HL-60 (cell line): Measurements from ENCODE around the gene TNFAIP8L3.

ENCODE experiments used
- DNase-seq, 2 experiments: peaks; one replicate each; pipeline ENCODE4 v3.0.0-alpha.2; 2010 to 2020; ENCODE audit warnings: low read depth in 1 of 2, low spot score in 1 of 2
- H3K27ac ChIP-seq: fragments of 250-450 bp; sonication (Bioruptor Pico); replicated peaks from 2 replicates; pipeline ENCODE4 v1.5.1; 2020; ENCODE audit warnings: mild to moderate bottlenecking, moderate library complexity
- H3K27me3 ChIP-seq: fragments of 250-450 bp; sonication (Bioruptor Pico); 2 replicates; pipeline ENCODE4 v1.5.1; 2021; ENCODE audit warnings: mild to moderate bottlenecking, moderate library complexity; ENCODE audit not compliant: insufficient read depth, poor library complexity, severe bottlenecking
- H3K4me3 ChIP-seq: replicated peaks from 2 replicates; pipeline ENCODE4 v1.5.1; 2011; ENCODE audit warnings: mild to moderate bottlenecking, control low read depth, low read length; ENCODE audit not compliant: insufficient read depth
- CTCF ChIP-seq: IDR thresholded peaks from one replicate; pipeline ENCODE4 v1.5.1; 2011; ENCODE audit warnings: low read length, control low read depth, inconsistent platforms; ENCODE audit not compliant: insufficient read depth
- GABPA ChIP-seq: IDR thresholded peaks from 2 replicates; pipeline ENCODE4 v1.6.1; 2012; ENCODE audit warnings: low read depth
- POLR2AphosphoS5 ChIP-seq: IDR thresholded peaks from 2 replicates; pipeline ENCODE4 v1.6.1; 2012; ENCODE audit warnings: low read depth
- SPI1 ChIP-seq: IDR thresholded peaks from 2 replicates; pipeline ENCODE4 v1.6.1; 2012; ENCODE audit warnings: low read depth, mild to moderate bottlenecking, borderline replicate concordance
- TF ChIP-seq, protein P1 (sequence below): IDR thresholded peaks from 2 replicates; pipeline ENCODE4 v1.6.1; 2012; ENCODE audit warnings: low read depth; ENCODE audit not compliant: insufficient replicate concordance

The TNFAIP8L3 gene

GRCh38 chr15:51060030-51060673, 34.6 kb downstream of the TNFAIP8L3 start:
- Histone ChIP-seq H3K4me3 (no peak overlapping the region), H3K27me3 (no peaks in the 10 kb centered on the region), H3K27ac (no peak overlapping the region)
- no peak for DNase-seq
- no peak for TF ChIP-seq POLR2AphosphoS5
- TF ChIP-seq, protein P1, sequence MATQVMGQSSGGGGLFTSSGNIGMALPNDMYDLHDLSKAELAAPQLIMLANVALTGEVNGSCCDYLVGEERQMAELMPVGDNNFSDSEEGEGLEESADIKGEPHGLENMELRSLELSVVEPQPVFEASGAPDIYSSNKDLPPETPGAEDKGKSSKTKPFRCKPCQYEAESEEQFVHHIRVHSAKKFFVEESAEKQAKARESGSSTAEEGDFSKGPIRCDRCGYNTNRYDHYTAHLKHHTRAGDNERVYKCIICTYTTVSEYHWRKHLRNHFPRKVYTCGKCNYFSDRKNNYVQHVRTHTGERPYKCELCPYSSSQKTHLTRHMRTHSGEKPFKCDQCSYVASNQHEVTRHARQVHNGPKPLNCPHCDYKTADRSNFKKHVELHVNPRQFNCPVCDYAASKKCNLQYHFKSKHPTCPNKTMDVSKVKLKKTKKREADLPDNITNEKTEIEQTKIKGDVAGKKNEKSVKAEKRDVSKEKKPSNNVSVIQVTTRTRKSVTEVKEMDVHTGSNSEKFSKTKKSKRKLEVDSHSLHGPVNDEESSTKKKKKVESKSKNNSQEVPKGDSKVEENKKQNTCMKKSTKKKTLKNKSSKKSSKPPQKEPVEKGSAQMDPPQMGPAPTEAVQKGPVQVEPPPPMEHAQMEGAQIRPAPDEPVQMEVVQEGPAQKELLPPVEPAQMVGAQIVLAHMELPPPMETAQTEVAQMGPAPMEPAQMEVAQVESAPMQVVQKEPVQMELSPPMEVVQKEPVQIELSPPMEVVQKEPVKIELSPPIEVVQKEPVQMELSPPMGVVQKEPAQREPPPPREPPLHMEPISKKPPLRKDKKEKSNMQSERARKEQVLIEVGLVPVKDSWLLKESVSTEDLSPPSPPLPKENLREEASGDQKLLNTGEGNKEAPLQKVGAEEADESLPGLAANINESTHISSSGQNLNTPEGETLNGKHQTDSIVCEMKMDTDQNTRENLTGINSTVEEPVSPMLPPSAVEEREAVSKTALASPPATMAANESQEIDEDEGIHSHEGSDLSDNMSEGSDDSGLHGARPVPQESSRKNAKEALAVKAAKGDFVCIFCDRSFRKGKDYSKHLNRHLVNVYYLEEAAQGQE, result no peak
- TF ChIP-seq SPI1, result no peak
- TF ChIP-seq GABPA, result no peak

DNA sequence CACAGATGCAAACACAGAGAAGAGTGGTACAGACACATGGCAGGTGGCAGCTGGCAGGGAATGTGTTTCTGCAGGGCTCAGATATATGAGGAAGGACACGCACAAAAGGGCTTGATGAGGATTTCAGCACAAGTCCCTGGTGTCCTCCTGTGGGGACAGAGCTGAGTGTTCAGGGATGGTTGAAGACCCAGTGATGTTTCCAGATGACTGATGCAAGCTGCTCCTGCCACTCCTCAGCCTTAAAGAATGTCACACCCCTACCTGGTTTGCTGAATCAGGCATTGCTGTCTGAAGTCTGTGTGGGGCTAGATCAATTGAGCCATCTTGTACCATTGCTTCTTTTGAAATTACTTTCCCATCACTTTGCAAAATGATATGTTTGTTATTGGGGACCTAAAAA, 40.2 kb downstream of the TNFAIP8L3 start:
- Histone ChIP-seq H3K27ac (no peak overlapping the region), H3K4me3 (no peak overlapping the region), H3K27me3 (no peaks in the 10 kb centered on the region)
- no peak for DNase-seq
- TF ChIP-seq POLR2AphosphoS5 (no peak), CTCF (no peak), SPI1 (no peak), GABPA (no peak)
- TF ChIP-seq, protein P1, result no peak

GRCh38 chr15:51053571-51053970, 41.1 kb downstream of the TNFAIP8L3 start:
- no peak for DNase-seq
- Histone ChIP-seq H3K4me3 (no peak overlapping the region), H3K27me3 (no peaks in the 10 kb centered on the region), H3K27ac (no peak overlapping the region)
- TF ChIP-seq SPI1 (no peak), CTCF (no peak), POLR2AphosphoS5 (no peak), GABPA (no peak)
- TF ChIP-seq, protein P1, result no peak
